T-helper 1 cell treated with Interleukin-12 subunit alpha and Interleukin-12 subunit beta and Interleukin-4 antibody, amounts not matched to agents 30 μg/mL and 1 μg/mL, for 36 hours (primary cell): Measurements from ENCODE around the gene YIF1B.
A peak's percentile ranks its signal among the peaks of the same experiment; 100 is the strongest.

ENCODE experiments used
- H3K27ac Mint-ChIP-seq: one replicate; pipeline ENCODE4 v1.8.0; 2021; ENCODE audit warnings: mild to moderate bottlenecking, mixed read lengths
- H3K27me3 Mint-ChIP-seq: one replicate; pipeline ENCODE4 v1.8.0; 2021; ENCODE audit warnings: low read depth, mixed read lengths
- H3K36me3 Mint-ChIP-seq: one replicate; pipeline ENCODE4 v1.8.0; 2021; ENCODE audit warnings: low read depth, mixed read lengths
- H3K4me1 Mint-ChIP-seq: one replicate; pipeline ENCODE4 v1.8.0; 2021; ENCODE audit warnings: low read depth, mixed read lengths
- H3K4me3 Mint-ChIP-seq: one replicate; pipeline ENCODE4 v1.8.0; 2021; ENCODE audit warnings: mild to moderate bottlenecking, moderate library complexity, mixed read lengths
- H3K9me3 Mint-ChIP-seq: one replicate; pipeline ENCODE4 v1.8.0; 2021; ENCODE audit warnings: mixed read lengths

Gene YIF1B

GRCh38 chr19:38281811-38282566 is 33.8 kb downstream of the YIF1B start:
- no peaks in the 10 kb centered on the region for H3K27me3 Mint-ChIP-seq
- H3K36me3 Mint-ChIP-seq, result peaks cover 3% of the 10 kb centered on the region
- H3K27ac Mint-ChIP-seq, result peak overlapping the region; percentile 47
- no peaks in the 10 kb centered on the region for H3K9me3 Mint-ChIP-seq
- H3K4me3 Mint-ChIP-seq, result no peak overlapping the region
- peaks cover 15% of the 10 kb centered on the region for H3K4me1 Mint-ChIP-seq

DNA sequence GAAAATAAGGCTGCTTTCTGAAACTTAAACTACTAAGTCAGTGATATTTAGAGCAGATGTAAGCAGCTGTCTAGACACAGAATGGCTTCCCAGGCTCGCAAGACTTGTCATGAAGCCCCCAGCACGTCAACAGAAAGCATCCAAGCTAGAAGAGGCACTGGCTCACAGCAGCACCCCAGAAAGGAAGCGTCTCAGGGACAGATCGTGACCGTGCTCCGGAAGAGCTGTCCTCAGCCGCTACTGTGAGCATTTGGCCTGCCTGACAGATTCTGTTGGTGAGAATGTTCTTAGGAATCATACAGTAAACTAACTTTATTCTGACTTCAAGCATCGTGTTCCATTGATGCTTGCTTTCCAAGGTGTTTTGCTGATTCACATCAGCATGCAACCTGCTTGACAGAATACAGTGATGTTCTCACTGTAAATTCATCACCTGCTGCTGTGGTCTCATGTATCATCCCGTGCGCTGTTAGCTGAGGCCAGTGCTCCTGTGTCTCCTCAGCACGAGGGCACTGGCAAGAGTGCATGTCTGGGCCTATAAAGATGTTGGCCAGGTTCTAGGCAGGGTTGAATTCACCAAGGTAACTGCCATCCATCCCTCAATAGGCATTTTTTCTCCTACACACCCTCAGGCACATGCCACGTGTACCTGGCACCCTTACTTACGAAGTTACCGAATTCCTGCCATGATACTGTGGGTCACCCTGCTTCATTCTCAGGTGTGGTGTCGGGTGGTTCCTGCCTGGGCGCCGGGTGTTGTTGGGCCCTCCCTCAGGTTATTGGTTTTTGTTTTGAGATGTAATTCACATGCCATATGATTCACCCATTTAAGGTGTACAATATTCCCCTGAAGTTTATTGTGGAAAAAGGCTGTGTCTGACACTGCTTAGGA is 35.5 kb downstream of the YIF1B start:
- no peaks in the 10 kb centered on the region for H3K9me3 Mint-ChIP-seq
- H3K4me3 Mint-ChIP-seq, result no peak overlapping the region
- H3K4me1 Mint-ChIP-seq, result peaks cover 15% of the 10 kb centered on the region
- H3K36me3 Mint-ChIP-seq, result no peaks in the 10 kb centered on the region
- H3K27ac Mint-ChIP-seq, result no peak overlapping the region
- no peaks in the 10 kb centered on the region for H3K27me3 Mint-ChIP-seq

- no peaks in the 10 kb centered on the region for H3K36me3 Mint-ChIP-seq
These were observed 37.0 kb downstream of the YIF1B start for GRCh38 chr19:38278751-38279150.

DNA sequence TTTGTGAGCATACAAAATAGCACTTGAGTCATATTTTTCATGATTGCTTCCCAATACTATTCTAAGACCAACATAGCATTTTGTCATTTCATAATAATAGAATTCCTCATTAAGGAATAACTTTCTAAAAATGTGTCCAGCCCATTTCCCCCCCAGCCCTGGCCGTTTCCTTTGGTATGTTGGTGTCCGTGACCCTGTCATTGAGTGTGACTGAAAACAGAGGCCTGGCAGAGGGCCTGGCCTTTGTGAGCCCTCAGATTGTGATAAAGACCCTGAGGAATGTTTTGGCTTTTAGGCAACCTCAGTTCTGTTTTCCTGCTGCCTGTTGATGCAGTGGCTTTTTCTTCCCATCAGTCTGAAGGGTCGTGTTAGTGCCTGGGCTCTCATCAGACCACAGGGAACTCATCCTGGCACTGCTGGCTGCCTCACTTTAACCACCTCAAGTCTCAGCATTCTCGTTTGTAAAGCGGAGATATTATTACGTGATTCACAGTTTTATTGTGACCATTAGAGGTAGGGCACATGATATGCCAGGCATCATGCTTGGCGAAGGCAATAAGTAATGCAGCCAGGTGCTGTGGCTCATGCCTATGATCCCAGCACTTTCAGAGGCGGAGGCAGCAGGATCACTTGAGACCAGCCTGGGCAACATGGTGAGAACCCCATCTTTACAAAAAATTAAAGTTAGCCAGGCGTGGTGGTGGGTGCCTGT is 37.6 kb downstream of the YIF1B start:
- no peaks in the 10 kb centered on the region for H3K27me3 Mint-ChIP-seq
- H3K36me3 Mint-ChIP-seq, result no peaks in the 10 kb centered on the region
- no peak overlapping the region for H3K4me3 Mint-ChIP-seq
- no peaks in the 10 kb centered on the region for H3K9me3 Mint-ChIP-seq
- no peak overlapping the region for H3K27ac Mint-ChIP-seq
- H3K4me1 Mint-ChIP-seq, result peaks cover 11% of the 10 kb centered on the region

More at GRCh38 chr19:38278751-38279150, 37.0 kb downstream of the YIF1B start:
- H3K4me3 Mint-ChIP-seq, result no peak overlapping the region
- no peak overlapping the region for H3K27ac Mint-ChIP-seq
- H3K27me3 Mint-ChIP-seq, result no peaks in the 10 kb centered on the region
- no peaks in the 10 kb centered on the region for H3K9me3 Mint-ChIP-seq
- H3K4me1 Mint-ChIP-seq, result peaks cover 11% of the 10 kb centered on the region

GRCh38 chr19:38277549-38277948 is 38.2 kb downstream of the YIF1B start:
- H3K27me3 Mint-ChIP-seq, result no peaks in the 10 kb centered on the region
- peaks cover 9% of the 10 kb centered on the region for H3K4me1 Mint-ChIP-seq
- no peak overlapping the region for H3K4me3 Mint-ChIP-seq
- no peaks in the 10 kb centered on the region for H3K36me3 Mint-ChIP-seq
- H3K27ac Mint-ChIP-seq, result no peak overlapping the region
- H3K9me3 Mint-ChIP-seq, result no peaks in the 10 kb centered on the region

- no peaks in the 10 kb centered on the region for H3K9me3 Mint-ChIP-seq
- no peak overlapping the region for H3K27ac Mint-ChIP-seq
- no peaks in the 10 kb centered on the region for H3K27me3 Mint-ChIP-seq
- peaks cover 4% of the 10 kb centered on the region for H3K4me1 Mint-ChIP-seq
- no peaks in the 10 kb centered on the region for H3K36me3 Mint-ChIP-seq
- no peak overlapping the region for H3K4me3 Mint-ChIP-seq
These were observed 38.7 kb downstream of the YIF1B start for GRCh38 chr19:38276942-38277517.

- Mint-ChIP-seq H3K4me3 (no peak overlapping the region), H3K9me3 (no peaks in the 10 kb centered on the region), H3K27ac (no peak overlapping the region), H3K4me1 (peaks cover 5% of the 10 kb centered on the region), H3K36me3 (no peaks in the 10 kb centered on the region), H3K27me3 (no peaks in the 10 kb centered on the region)
These were observed 41.0 kb downstream of the YIF1B start for GRCh38 chr19:38274739-38275138.

DNA sequence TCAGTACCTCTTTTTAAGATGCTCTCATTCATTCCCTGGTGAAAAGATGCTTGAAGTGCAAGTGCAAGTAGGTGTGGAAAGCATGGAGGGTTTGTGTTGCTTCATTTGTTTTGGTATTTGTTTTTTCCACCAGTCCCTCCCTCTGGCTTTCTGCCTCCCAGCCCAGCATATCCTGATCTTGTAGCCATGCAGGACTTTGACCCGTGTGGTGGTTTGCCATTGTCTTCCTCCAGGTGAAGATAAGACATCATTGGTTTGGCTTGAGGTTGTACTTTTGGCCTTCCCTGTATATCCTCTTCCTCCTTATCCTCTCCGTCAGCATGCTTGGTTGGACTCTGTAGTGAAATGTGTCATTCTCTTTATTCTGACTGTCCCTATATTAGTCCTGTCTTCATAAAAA is 42.2 kb downstream of the YIF1B start:
- H3K4me3 Mint-ChIP-seq, result no peak overlapping the region

GRCh38 chr19:38270587-38271167 is 45.1 kb downstream of the YIF1B start:
- Mint-ChIP-seq H3K36me3 (no peaks in the 10 kb centered on the region), H3K27ac (no peak overlapping the region), H3K9me3 (no peaks in the 10 kb centered on the region), H3K4me3 (no peak overlapping the region), H3K27me3 (no peaks in the 10 kb centered on the region), H3K4me1 (peaks cover 27% of the 10 kb centered on the region)

More for the DNA sequence above, 42.2 kb downstream of the YIF1B start:
- H3K4me1 Mint-ChIP-seq, result peaks cover 5% of the 10 kb centered on the region
- no peaks in the 10 kb centered on the region for H3K36me3 Mint-ChIP-seq
- H3K9me3 Mint-ChIP-seq, result no peaks in the 10 kb centered on the region
- H3K27ac Mint-ChIP-seq, result no peak overlapping the region
- no peaks in the 10 kb centered on the region for H3K27me3 Mint-ChIP-seq

- H3K9me3 Mint-ChIP-seq, result no peaks in the 10 kb centered on the region
- no peak overlapping the region for H3K27ac Mint-ChIP-seq
- no peaks in the 10 kb centered on the region for H3K27me3 Mint-ChIP-seq
- no peak overlapping the region for H3K4me3 Mint-ChIP-seq
- peaks cover 40% of the 10 kb centered on the region for H3K4me1 Mint-ChIP-seq
- H3K36me3 Mint-ChIP-seq, result peaks cover 3% of the 10 kb centered on the region
These were observed 47.2 kb downstream of the YIF1B start for GRCh38 chr19:38268539-38268938.

GRCh38 chr19:38267761-38268483 is 47.8 kb downstream of the YIF1B start:
- Mint-ChIP-seq H3K9me3 (no peaks in the 10 kb centered on the region), H3K4me1 (peaks cover 44% of the 10 kb centered on the region), H3K4me3 (no peak overlapping the region), H3K36me3 (peaks cover 3% of the 10 kb centered on the region), H3K27me3 (no peaks in the 10 kb centered on the region), H3K27ac (no peak overlapping the region)

DNA sequence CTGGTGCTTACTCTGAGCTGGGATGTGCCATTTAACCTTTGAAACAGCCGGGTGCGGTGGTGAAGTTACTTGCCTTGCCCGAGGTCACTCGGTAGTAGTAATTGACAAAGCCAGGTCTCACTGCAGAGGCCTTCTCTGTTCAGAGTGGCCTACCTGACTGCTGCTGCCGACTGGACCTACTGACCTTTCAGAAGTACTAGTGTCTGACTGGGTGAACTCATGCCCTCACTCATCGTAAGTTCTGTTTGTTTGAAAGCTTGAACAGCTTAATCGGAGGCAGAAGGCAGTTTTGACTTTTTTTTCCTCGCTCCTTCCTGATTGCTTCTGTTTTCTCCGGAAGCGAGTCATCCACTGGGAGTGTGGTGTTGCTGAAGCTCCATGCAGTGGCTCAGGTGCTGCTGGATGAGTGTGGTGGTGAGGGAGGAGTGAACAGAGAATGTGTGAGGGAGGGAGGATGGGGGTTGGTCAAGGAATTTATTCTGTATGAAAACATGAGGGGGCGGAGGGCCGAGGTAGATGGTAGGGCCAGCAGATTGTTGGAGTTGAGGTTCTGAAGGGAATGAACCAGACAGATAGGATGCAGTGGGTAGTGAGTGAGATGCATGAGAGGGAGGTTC is 48.7 kb downstream of the YIF1B start:
- H3K4me1 Mint-ChIP-seq, result peaks cover 46% of the 10 kb centered on the region
- peaks cover 3% of the 10 kb centered on the region for H3K36me3 Mint-ChIP-seq
- H3K9me3 Mint-ChIP-seq, result no peaks in the 10 kb centered on the region
- H3K27ac Mint-ChIP-seq, result peak overlapping the region; percentile 23
- H3K4me3 Mint-ChIP-seq, result no peak overlapping the region
- H3K27me3 Mint-ChIP-seq, result no peaks in the 10 kb centered on the region

DNA sequence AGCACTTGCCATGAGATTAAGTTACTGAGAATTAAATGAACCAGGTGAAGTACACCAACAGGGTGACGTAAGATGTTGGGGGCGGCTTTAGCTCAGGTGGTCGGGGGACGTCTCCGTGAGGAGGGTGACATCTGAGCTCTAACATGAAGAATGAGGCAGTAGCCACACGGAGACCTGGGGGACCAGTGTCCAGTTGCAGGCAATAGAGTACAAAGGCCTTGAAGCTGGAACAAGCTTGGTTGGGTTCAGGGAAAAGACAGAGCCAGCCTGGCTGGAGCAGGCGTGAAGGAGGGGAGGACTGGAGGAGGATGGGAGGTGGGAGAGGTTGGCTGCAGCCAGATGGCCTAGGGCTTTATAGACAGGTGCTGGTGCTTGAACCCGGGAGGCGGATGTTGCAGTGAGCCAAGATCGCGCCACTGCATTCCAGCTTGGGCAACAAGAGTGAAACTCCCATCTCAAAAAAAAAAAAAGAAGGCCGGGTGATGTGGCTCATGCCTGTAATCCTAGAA is 49.8 kb downstream of the YIF1B start:
- peak overlapping the region; percentile 88 for H3K27ac Mint-ChIP-seq
- no peaks in the 10 kb centered on the region for H3K9me3 Mint-ChIP-seq
- H3K27me3 Mint-ChIP-seq, result no peaks in the 10 kb centered on the region
- peak overlapping the region; percentile 89 for H3K4me3 Mint-ChIP-seq
- H3K36me3 Mint-ChIP-seq, result peaks cover 3% of the 10 kb centered on the region
- H3K4me1 Mint-ChIP-seq, result peaks cover 46% of the 10 kb centered on the region
